ENCODE data around the gene AKR1C4.

AKR1C4 gene

GRCh38 chr10:5266804-5267203 lies 70.2 kb downstream of the AKR1C4 start:
- DNase-seq (ENCODE audit: low read depth) = no peak

- DNase-seq (ENCODE audit: low read depth) = no peak
These were observed 71.6 kb downstream of the AKR1C4 start for GRCh38 chr10:5268234-5268633.

Data from stimulated activated CD8-positive, alpha-beta memory T cell treated with anti-CD3 and anti-CD28 coated beads, Interleukin-15, amount 100 ng/mL, for 1 hour (primary cell).